Ascending aorta (tissue), 2 donors: ENCODE results near the gene IL21. TPM values are rescaled to one million over a fixed set of nuclear protein-coding genes. Genes with fewer than 3 reads are reported as not detected.
"Not testable (repeated sequence)": the region's sequence is repeated elsewhere in the genome, so short reads cannot be mapped to it uniquely, and the experiment has no call there.

Source experiments
- DNase-seq, 2 donors: peaks; one replicate each; pipeline ENCODE4 v3.0.0-alpha.2; 2019; ENCODE audit warnings: low spot score in 2 of 2
- H3K27ac ChIP-seq, 2 donors: fragments of 200-600 bp; sonication (generic); one replicate each; pipeline ENCODE4 v1.5.1; 2016 to 2017; ENCODE audit warnings: mild to moderate bottlenecking in 1 of 2
- H3K27me3 ChIP-seq: fragments of 200-600 bp; sonication (generic); one replicate; pipeline ENCODE4 v1.5.1; 2017
- H3K36me3 ChIP-seq, 2 donors: fragments of 200-600 bp; sonication (generic); one replicate each; pipeline ENCODE4 v1.5.1; 2016
- H3K4me1 ChIP-seq, 2 donors: fragments of 200-600 bp; sonication (generic); one replicate each; pipeline ENCODE4 v1.5.1; 2016 to 2017; ENCODE audit warnings: mild to moderate bottlenecking in 1 of 2
- H3K4me3 ChIP-seq, 2 donors: fragments of 200-600 bp; sonication (generic); one replicate each; pipeline ENCODE4 v1.5.1; 2016 to 2017; ENCODE audit warnings: mild to moderate bottlenecking in 1 of 2
- H3K9me3 ChIP-seq, 2 donors: fragments of 200-600 bp; sonication (generic); one replicate each; pipeline ENCODE4 v1.5.1; 2016
- CTCF ChIP-seq, 3 experiments: fragments of 200-600 bp in 2 of 3; fragments of 450-650 bp in 1 of 3; sonication (generic) in 2 of 3; IDR thresholded peaks; one replicate each; pipeline ENCODE4 v1.5.1; 2016 to 2019; ENCODE audit warnings: antibody characterized with exemption in 3 of 3, mild to moderate bottlenecking in 1 of 3, moderate library complexity in 1 of 3
- intact Hi-C: fragments of 100-400 bp; cut with DNase I; formaldehyde crosslinking; loops from one replicate; pipeline ENCODE4 v1.15.1; 2023
- total RNA-seq: library from RNA; depleted of rRNA; stranded (reverse); fragments of >200 nt; gene quantifications from one replicate; pipeline ENCODE4 v1.1.0, GENCODE V29; 2016

Gene IL21
- total RNA-seq, 1 donor from 2014 or later, result not detected

DNA sequence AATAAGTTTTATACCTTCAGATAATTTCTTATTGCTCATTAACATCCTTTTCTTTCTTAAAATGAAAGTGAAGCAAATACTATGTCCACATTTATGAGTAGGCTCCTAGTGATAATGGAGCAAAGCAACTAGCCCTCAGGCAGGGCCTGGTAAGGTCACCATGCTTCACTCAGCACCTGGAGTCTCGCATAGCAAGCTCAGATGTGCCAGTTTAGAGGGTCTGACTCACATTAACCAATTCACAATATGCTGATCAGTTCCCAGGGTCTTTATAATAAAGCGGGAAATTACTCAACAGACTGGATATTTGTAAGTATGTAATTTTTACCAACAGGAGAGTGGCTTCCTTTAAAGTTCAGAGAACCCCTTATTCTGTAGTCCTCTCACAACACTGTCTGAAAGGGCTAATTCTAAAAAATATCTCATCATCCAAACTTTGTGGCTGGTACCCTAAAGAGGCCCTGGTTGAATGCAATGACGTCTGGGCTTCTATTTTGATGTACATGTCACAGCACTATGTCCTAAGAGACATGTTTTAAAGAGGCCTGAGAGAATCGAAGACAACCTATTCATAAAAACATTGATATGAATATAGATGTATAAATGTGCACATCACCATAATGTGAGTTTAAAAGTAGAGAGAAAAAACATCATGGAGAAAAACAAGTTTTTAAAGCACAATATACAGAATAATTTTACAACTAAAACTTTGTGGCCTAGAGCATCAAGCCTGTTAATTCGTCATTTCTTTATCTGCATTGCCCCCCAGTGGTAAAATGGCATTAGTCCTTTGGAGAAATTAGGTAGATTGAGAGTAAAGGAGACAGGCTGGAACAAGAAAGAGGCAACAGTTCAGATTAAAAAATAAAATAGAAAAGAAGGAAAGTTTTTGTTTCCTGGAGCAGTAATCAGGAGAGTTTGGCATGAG lies 44.3 kb downstream of the IL21 start:
- no peak overlapping the region for H3K4me3 ChIP-seq
- H3K9me3 ChIP-seq, result no peaks in the 10 kb centered on the region
- no peaks in the 10 kb centered on the region for H3K4me1 ChIP-seq
- H3K27me3 ChIP-seq, result no peaks in the 10 kb centered on the region
- intact Hi-C loops, result no loop called here
- no peaks in the 10 kb centered on the region for H3K36me3 ChIP-seq
- no peak for DNase-seq
- H3K27ac ChIP-seq, result no peak overlapping the region
- TF ChIP-seq CTCF (IDR thresholded peaks at IDR 0.05), result peak in 1 of 3 experiments; percentile 33

DNA sequence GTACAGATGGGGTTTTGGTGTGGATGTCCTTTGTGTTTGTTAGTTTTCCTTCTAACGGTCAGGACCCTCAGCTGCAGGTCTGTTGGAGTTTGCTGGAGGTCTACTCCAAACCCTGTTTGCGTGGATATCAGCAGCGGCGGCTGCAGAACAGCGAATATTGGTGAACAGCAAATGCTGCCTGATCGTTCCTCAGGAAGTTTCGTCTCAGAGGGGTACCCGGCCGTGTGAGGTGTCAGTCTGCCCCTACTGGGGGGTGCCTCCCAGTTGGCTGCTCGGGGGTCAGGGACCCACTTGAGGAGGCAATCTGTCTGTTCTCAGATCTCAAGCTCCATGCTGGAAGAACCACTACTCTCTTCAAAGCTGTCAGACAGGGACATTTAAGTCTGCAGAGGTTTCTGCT lies 46.5 kb downstream of the IL21 start:
- H3K9me3 ChIP-seq, intact Hi-C loops, H3K27me3 ChIP-seq, H3K4me3 ChIP-seq, H3K36me3 ChIP-seq, DNase-seq, H3K4me1 ChIP-seq, H3K27ac ChIP-seq: not testable (repeated sequence)

- Histone ChIP-seq H3K36me3 (no peaks in the 10 kb centered on the region), H3K9me3 (no peaks in the 10 kb centered on the region), H3K27me3 (no peaks in the 10 kb centered on the region), H3K27ac (no peak overlapping the region), H3K4me3 (no peak overlapping the region), H3K4me1 (no peaks in the 10 kb centered on the region)
- intact Hi-C loops, result no loop called here
- no peak for DNase-seq
- TF ChIP-seq CTCF (IDR thresholded peaks at IDR 0.05), result no peak
These were observed 58.4 kb downstream of the IL21 start for GRCh38 chr4:122562449-122562848.

Other genes starting within 250 kb of the IL21 start
- gene ADAD1, start 242.1 kb downstream of the IL21 start, total RNA-seq, result not detected
- not detected for gene IL2, start 164.3 kb downstream of the IL21 start, total RNA-seq
- gene BBS12, start 111.6 kb upstream of the IL21 start, total RNA-seq, result not detected
- 20.8 TPM for gene FGF2, start 205.8 kb upstream of the IL21 start, total RNA-seq